ENCODE measurements around the gene DDX43.

DNA sequence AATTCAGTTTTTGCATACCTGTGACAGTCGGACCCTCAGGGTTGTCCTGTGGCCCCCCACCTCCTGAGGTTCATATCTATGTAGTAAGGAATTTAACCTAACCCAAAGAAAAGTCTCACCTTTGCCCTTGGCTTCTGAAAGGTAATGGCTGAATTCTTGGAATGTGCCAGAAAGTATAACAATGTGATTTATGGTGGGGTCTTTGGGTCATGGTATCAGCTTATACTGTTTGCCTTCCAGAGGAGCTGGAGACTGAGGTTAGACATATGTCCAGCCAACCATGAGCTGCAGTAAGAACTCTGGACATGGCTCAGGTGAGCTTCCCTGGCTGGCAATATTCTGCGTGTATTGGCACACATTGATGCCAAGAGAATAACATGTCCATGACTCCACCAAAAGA, 26.9 kb downstream of the DDX43 start:
- TF ChIP-seq, protein P1, sequence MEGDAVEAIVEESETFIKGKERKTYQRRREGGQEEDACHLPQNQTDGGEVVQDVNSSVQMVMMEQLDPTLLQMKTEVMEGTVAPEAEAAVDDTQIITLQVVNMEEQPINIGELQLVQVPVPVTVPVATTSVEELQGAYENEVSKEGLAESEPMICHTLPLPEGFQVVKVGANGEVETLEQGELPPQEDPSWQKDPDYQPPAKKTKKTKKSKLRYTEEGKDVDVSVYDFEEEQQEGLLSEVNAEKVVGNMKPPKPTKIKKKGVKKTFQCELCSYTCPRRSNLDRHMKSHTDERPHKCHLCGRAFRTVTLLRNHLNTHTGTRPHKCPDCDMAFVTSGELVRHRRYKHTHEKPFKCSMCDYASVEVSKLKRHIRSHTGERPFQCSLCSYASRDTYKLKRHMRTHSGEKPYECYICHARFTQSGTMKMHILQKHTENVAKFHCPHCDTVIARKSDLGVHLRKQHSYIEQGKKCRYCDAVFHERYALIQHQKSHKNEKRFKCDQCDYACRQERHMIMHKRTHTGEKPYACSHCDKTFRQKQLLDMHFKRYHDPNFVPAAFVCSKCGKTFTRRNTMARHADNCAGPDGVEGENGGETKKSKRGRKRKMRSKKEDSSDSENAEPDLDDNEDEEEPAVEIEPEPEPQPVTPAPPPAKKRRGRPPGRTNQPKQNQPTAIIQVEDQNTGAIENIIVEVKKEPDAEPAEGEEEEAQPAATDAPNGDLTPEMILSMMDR (IDR thresholded peaks at IDR 0.05; ENCODE audit: low read length), result no peak
- no peak for TF ChIP-seq EZH2 (optimal IDR thresholded peaks at IDR 0.05; ENCODE audit: low read depth, low read length)
